Astrocyte of the spinal cord (primary cell): Measurements from ENCODE around the gene SAMD4A.

ENCODE experiments used
- DNase-seq: peaks from one replicate; pipeline ENCODE4 v3.0.0; 2011; ENCODE audit warnings: low read depth, low spot score
- H3K4me3 ChIP-seq: 2 replicates; pipeline ENCODE4 v1.5.1; 2011; ENCODE audit warnings: low read depth, mild to moderate bottlenecking, low read length, moderate library complexity
- in situ Hi-C: cut with HindIII; loops from 2 replicates; pipeline ENCODE4 v1.10.0; 2017; ENCODE audit warnings: low sequenced_read_pairs
- TF ChIP-seq, protein P1 (sequence below): IDR thresholded peaks from 2 replicates; pipeline ENCODE4 v1.5.1; 2012; ENCODE audit warnings: low read depth, mild to moderate bottlenecking, low read length, inconsistent platforms

Gene SAMD4A

DNA sequence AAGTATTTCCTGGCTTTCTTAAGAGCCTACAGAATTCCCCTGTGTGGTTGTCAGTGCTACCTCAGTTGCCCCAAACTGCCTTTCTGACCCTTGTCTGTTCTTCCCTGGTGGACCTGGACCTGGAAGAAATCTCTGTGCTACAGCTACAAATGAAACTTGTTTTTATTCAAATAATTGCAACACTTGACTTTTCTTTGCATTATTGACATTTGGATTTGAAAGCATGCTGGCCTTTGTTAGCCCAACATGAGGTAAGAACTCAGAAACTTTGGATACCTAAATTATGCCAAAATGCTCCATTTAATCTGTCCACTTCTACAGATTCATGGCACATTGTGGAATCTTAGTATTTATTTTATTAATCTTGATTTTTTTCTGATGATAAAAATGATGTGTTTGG, 142.9 kb downstream of the SAMD4A start:
- H3K4me3 ChIP-seq: no peak overlapping the region
- no peak for DNase-seq
- TF ChIP-seq, protein P1, sequence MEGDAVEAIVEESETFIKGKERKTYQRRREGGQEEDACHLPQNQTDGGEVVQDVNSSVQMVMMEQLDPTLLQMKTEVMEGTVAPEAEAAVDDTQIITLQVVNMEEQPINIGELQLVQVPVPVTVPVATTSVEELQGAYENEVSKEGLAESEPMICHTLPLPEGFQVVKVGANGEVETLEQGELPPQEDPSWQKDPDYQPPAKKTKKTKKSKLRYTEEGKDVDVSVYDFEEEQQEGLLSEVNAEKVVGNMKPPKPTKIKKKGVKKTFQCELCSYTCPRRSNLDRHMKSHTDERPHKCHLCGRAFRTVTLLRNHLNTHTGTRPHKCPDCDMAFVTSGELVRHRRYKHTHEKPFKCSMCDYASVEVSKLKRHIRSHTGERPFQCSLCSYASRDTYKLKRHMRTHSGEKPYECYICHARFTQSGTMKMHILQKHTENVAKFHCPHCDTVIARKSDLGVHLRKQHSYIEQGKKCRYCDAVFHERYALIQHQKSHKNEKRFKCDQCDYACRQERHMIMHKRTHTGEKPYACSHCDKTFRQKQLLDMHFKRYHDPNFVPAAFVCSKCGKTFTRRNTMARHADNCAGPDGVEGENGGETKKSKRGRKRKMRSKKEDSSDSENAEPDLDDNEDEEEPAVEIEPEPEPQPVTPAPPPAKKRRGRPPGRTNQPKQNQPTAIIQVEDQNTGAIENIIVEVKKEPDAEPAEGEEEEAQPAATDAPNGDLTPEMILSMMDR: no peak
- in situ Hi-C loops: no loop called here

DNA sequence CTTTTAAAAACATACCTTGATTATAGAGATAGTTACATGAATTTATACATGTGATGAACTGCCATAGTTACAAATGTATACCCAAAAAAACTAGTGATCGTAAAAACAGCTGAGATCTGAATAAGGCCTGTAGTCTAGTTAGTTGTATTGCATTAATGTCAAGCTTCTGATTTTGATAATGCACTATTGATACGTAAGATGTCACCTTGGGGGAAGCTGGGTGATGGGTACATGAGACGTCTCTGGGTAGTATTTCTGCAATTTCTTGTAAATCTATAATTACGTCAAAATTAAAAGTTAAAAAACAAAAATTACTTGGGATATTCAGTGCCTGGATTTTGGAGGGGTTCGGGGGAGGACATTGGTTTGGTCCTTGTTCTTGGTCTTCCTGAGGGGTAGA, 144.4 kb downstream of the SAMD4A start:
- in situ Hi-C loops: no loop called here
- DNase-seq: no peak
- H3K4me3 ChIP-seq: no peak overlapping the region
- TF ChIP-seq, protein P1: no peak

DNA sequence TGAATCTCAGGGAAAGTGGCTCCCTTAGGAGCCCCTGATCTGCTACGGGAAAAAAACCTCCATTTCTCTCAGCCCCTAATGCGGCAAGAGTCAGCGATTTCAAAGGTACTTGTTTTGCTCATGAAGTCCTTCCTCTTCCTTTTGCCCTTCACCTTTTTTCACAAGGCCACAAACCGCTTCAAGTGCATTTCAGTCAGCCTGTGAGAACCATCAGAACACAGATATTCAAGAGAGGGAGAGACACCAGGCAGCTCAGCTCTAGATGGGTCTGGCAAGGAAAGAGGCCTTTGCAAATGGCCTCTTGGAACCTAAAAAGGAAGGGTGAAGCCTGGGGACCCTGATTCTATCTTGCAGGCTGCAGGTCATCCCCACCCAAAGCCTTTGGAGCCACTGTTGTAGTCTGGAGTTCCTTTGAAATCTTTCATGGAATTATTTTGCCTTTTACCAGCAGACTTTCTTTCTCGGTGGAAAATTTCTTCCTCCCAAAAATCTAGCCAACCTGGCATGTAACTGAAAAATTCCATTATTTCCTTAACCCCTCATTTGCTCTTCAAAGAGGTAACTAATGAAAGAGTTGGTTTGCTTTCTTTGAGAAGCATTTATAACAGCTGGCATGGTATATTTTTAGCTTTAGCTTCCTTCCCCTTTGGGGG, 145.0 kb downstream of the SAMD4A start:
- H3K4me3 ChIP-seq: no peak overlapping the region
- DNase-seq: no peak
- TF ChIP-seq, protein P1: no peak
- in situ Hi-C loops: no loop called here

DNA sequence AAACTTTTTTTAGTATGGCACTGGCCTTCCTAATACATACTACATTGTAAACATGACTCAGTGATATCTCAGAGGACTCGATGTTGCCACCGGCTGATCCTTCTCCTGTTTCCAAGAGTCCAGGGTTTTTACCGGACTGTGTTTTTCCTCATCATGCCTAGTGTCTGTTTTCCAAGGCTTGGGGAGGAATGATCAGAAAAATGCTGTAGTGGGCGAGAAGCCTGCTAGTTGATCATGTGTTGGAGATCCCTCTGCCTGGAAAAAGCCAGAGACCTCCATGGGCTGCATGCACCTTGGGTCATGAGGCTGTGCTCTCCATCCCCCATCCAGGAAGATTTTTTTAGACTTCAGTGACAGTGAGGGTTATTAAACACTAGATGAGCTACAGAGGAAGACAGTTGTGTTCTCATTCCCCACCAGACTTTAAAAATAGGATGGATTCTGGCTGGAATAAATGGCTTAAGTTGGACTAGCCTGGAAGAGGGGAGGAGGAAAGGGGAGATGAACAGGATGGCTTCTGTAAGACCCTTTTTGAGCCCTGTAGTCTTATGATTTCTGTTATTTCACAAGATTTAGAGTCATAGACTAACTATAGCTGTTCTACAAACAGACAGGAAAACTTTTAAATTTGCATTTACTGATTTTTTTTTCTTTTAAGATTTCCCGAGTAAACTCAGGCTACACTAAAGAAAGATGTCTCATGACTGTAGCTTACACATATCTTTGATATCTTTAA, 145.7 kb downstream of the SAMD4A start:
- TF ChIP-seq, protein P1: no peak
- no peak for DNase-seq
- in situ Hi-C loops: no loop called here
- no peak overlapping the region for H3K4me3 ChIP-seq

DNA sequence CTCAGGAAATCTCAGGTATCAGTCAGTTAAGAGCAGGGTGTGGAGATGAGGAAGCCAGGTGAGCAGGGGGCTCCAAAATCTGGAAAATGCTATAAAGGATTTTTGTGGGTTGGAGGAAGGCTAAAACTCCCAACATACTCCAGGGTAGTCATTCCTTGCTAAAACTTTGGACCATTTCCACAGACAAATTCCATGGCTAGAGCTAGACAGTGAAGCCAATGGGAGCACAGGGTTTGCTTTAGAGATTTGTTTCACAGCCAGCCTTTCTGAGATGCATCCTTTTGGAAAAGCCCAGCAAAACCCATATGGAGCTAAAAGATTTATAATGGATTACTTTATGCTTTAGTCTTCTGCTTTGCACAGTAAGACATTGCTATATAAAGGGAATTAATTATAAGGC, 146.5 kb downstream of the SAMD4A start:
- in situ Hi-C loops: no loop called here
- DNase-seq: peak; percentile 29
- TF ChIP-seq, protein P1: no peak
- H3K4me3 ChIP-seq: no peak overlapping the region

DNA sequence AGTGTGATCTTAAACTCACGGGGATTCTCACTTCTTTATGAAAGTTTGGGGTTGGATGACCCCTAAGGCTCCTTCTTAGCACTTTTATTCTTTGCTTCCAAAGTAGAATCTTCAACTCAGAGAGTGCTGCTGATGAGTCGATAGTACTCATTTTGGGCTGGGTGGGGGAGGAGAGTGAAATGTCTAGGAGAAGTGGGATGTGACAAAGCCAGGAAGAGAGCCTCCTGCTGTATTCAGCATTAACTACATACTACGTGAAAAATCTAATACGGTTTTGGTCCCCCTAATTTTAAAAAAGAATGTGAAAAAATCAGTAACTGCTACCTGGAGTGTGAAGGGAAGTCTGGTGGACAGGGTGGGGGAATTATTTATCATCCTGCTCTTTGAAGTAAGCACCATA, 148.3 kb downstream of the SAMD4A start:
- no peak for DNase-seq
- no peak overlapping the region for H3K4me3 ChIP-seq
- in situ Hi-C loops: no loop called here
- TF ChIP-seq, protein P1: peak; percentile 28
